Breast epithelium (tissue), 3 donors: ENCODE results near the gene PLCG2.

Experiments used
- POLR2A ChIP-seq: fragments of 450-650 bp; IDR thresholded peaks from one replicate; pipeline ENCODE4 v1.6.1; 2016; ENCODE audit warnings: antibody characterized with exemption, mild to moderate bottlenecking, moderate library complexity
- POLR2AphosphoS5 ChIP-seq, 3 donors: sonication (generic); formaldehyde crosslinking; IDR thresholded peaks; one replicate each; pipeline ENCODE4 v1.6.1; 2017; ENCODE audit warnings: antibody characterized with exemption in 3 of 3
- TF ChIP-seq, protein P1 (sequence below), 3 donors: fragments of 450-650 bp; IDR thresholded peaks; one replicate each; pipeline ENCODE4 v1.5.1; 2016 to 2017; ENCODE audit warnings: antibody characterized with exemption in 3 of 3, mild to moderate bottlenecking in 3 of 3, moderate library complexity in 3 of 3

DNA sequence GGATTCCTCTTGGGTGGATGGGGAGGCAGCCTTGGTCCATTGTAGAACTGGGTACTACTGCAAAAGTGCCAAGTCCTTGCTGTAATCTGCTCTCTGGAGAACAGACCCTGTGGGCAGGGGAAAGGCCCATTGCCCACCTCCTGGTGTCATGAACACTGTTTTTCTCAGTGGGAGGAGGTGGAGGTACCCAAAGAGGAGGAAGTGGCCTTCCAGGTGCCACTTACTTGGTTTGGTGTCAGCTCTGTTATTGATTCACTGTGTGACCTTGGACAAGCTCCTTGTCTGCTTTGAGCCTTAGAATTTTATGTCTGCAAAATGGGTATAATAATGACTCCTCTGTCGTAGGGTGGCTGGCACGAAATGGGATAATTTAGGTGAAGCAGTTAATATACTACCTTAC lies 55.8 kb downstream of the PLCG2 start:
- TF ChIP-seq, protein P1, sequence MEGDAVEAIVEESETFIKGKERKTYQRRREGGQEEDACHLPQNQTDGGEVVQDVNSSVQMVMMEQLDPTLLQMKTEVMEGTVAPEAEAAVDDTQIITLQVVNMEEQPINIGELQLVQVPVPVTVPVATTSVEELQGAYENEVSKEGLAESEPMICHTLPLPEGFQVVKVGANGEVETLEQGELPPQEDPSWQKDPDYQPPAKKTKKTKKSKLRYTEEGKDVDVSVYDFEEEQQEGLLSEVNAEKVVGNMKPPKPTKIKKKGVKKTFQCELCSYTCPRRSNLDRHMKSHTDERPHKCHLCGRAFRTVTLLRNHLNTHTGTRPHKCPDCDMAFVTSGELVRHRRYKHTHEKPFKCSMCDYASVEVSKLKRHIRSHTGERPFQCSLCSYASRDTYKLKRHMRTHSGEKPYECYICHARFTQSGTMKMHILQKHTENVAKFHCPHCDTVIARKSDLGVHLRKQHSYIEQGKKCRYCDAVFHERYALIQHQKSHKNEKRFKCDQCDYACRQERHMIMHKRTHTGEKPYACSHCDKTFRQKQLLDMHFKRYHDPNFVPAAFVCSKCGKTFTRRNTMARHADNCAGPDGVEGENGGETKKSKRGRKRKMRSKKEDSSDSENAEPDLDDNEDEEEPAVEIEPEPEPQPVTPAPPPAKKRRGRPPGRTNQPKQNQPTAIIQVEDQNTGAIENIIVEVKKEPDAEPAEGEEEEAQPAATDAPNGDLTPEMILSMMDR (IDR thresholded peaks at IDR 0.05), result no peak
- TF ChIP-seq POLR2A, result no peak
- TF ChIP-seq POLR2AphosphoS5 (IDR thresholded peaks at IDR 0.05), result no peak
